ENCODE measurements around the gene HPN.
A peak's percentile ranks its signal among the peaks of the same experiment; 100 is the strongest.

The HPN gene

GRCh38 chr19:35065574-35065973, 24.1 kb downstream of the HPN start:
- DNase-seq, result no peak

- no peak for DNase-seq
Observed at GRCh38 chr19:35066121-35066520, 24.6 kb downstream of the HPN start.

GRCh38 chr19:35066691-35067563, 25.4 kb downstream of the HPN start:
- DNase-seq, result peak; percentile 70

- no peak for DNase-seq
Observed at GRCh38 chr19:35068941-35069634, 27.6 kb downstream of the HPN start.

- DNase-seq, result no peak
Observed at GRCh38 chr19:35069696-35070095, 28.2 kb downstream of the HPN start.

GRCh38 chr19:35070471-35070870, 28.9 kb downstream of the HPN start:
- no peak for DNase-seq

GRCh38 chr19:35073516-35073915, 32.0 kb downstream of the HPN start:
- no peak for DNase-seq

- DNase-seq, result no peak
Observed at GRCh38 chr19:35073941-35074340, 32.4 kb downstream of the HPN start.

- DNase-seq, result no peak
Observed at GRCh38 chr19:35074426-35075201, 33.1 kb downstream of the HPN start.

- no peak for DNase-seq
Observed at GRCh38 chr19:35075202-35076025, 33.9 kb downstream of the HPN start.

GRCh38 chr19:35076026-35076370, 34.5 kb downstream of the HPN start:
- DNase-seq, result no peak

- no peak for DNase-seq
Observed at GRCh38 chr19:35076657-35077056, 35.1 kb downstream of the HPN start.

- DNase-seq, result no peak
Observed at GRCh38 chr19:35077411-35078223, 36.1 kb downstream of the HPN start.

- DNase-seq, result no peak
Observed at GRCh38 chr19:35079826-35080225, 38.3 kb downstream of the HPN start.

GRCh38 chr19:35080613-35081170, 39.2 kb downstream of the HPN start:
- no peak for DNase-seq

GRCh38 chr19:35081201-35081600, 39.7 kb downstream of the HPN start:
- no peak for DNase-seq

- DNase-seq, result no peak
Observed at GRCh38 chr19:35083691-35084508, 42.4 kb downstream of the HPN start.

- no peak for DNase-seq
Observed at GRCh38 chr19:35084509-35084762, 42.9 kb downstream of the HPN start.

GRCh38 chr19:35085947-35086346, 44.4 kb downstream of the HPN start:
- no peak for DNase-seq

- DNase-seq, result no peak
Observed at GRCh38 chr19:35086455-35086854, 44.9 kb downstream of the HPN start.

- no peak for DNase-seq
Observed at GRCh38 chr19:35087393-35087792, 45.9 kb downstream of the HPN start.

Data from activated gamma-delta T cell (primary cell).